HG03342 (cell line): ENCODE data around the gene HARBI1.
"Not testable (repeated sequence)": the region's sequence is repeated elsewhere in the genome, so short reads cannot be mapped to it uniquely, and the experiment has no call there.

Experiments
- ATAC-seq: cut with Tn5 transposase; IDR thresholded peaks from one replicate; pipeline ENCODE4 v1.9.1; 2021; ENCODE audit warnings: mild to moderate bottlenecking, moderate library complexity; ENCODE audit not compliant: unreplicated experiment

Gene HARBI1

GRCh38 chr11:46597609-46598219, 19.3 kb downstream of the HARBI1 start:
- no peak for ATAC-seq

GRCh38 chr11:46597155-46597554, 19.9 kb downstream of the HARBI1 start:
- ATAC-seq, result no peak

- no peak for ATAC-seq
Measured at GRCh38 chr11:46594785-46595184, 22.2 kb downstream of the HARBI1 start.

- no peak for ATAC-seq
Measured at GRCh38 chr11:46594374-46594700, 22.7 kb downstream of the HARBI1 start.

GRCh38 chr11:46593550-46594373, 23.3 kb downstream of the HARBI1 start, which contains the start of gene AMBRA1:
AMBRA1 (minus strand) TSS chr11:46594023; CDS start chr11:46548380, 45,643 bp downstream.
- peak; percentile 82 for ATAC-seq

- ATAC-seq, result no peak
Measured at GRCh38 chr11:46590740-46591605, 26.1 kb downstream of the HARBI1 start.

GRCh38 chr11:46588915-46589314, 28.1 kb downstream of the HARBI1 start:
- ATAC-seq, result no peak

- ATAC-seq, result no peak
Measured at GRCh38 chr11:46588131-46588530, 28.9 kb downstream of the HARBI1 start.

GRCh38 chr11:46583513-46583912, 33.5 kb downstream of the HARBI1 start:
- ATAC-seq, result not testable (repeated sequence)

- no peak for ATAC-seq
Measured at GRCh38 chr11:46582588-46582987, 34.4 kb downstream of the HARBI1 start.

GRCh38 chr11:46577058-46577457, 40.0 kb downstream of the HARBI1 start:
- ATAC-seq, result no peak

GRCh38 chr11:46574656-46575055, 42.4 kb downstream of the HARBI1 start:
- ATAC-seq, result no peak

GRCh38 chr11:46570790-46571398, 46.1 kb downstream of the HARBI1 start:
- no peak for ATAC-seq

GRCh38 chr11:46565232-46565840, 51.7 kb downstream of the HARBI1 start:
- no peak for ATAC-seq

GRCh38 chr11:46564459-46564858, 52.6 kb downstream of the HARBI1 start:
- ATAC-seq, result no peak

- no peak for ATAC-seq
Measured at GRCh38 chr11:46562527-46562926, 54.5 kb downstream of the HARBI1 start.

- peak; percentile 58 for ATAC-seq
Measured at GRCh38 chr11:46560300-46560991, 56.6 kb downstream of the HARBI1 start.

GRCh38 chr11:46559815-46560214, 57.2 kb downstream of the HARBI1 start:
- ATAC-seq, result no peak

GRCh38 chr11:46557684-46558151, 59.3 kb downstream of the HARBI1 start:
- ATAC-seq, result no peak
